Fibroblast of the aortic adventitia (primary cell): ENCODE measurements around the gene FRMPD4. TPM values are rescaled to one million over a fixed set of nuclear protein-coding genes. Genes with fewer than 3 reads are reported as not detected.

ENCODE experiments used
- DNase-seq: peaks from one replicate; pipeline ENCODE4 v3.0.0-alpha.2; 2010; ENCODE audit warnings: low read depth
- H3K4me3 ChIP-seq: 2 replicates; pipeline ENCODE4 v1.5.1; 2011; ENCODE audit warnings: low read depth, mild to moderate bottlenecking, control low read depth, low read length, moderate library complexity
- CTCF ChIP-seq: IDR thresholded peaks from 2 replicates; pipeline ENCODE4 v1.5.1; 2011; ENCODE audit warnings: mild to moderate bottlenecking, low read length, control low read depth, inconsistent platforms; ENCODE audit not compliant: insufficient read depth
- total RNA-seq: library from RNA; depleted of rRNA; stranded (reverse); fragments of >200 nt; gene quantifications from 2 replicates; pipeline ENCODE4 v1.2.3, GENCODE V29; 2012; ENCODE audit warnings: low replicate concordance

Gene FRMPD4
- total RNA-seq, 1 donor = 5.0 TPM

GRCh38 chrX:12349201-12349600, 210.9 kb downstream of the FRMPD4 start:
- no peak for TF ChIP-seq CTCF
- H3K4me3 ChIP-seq = no peak overlapping the region
- no peak for DNase-seq

GRCh38 chrX:12352922-12353321, 214.6 kb downstream of the FRMPD4 start:
- no peak for DNase-seq
- no peak for TF ChIP-seq CTCF
- no peak overlapping the region for H3K4me3 ChIP-seq

- TF ChIP-seq CTCF = no peak
- DNase-seq = peak; percentile 82
- no peak overlapping the region for H3K4me3 ChIP-seq
These were observed 222.1 kb downstream of the FRMPD4 start for GRCh38 chrX:12360383-12360782.

- H3K4me3 ChIP-seq = no peak overlapping the region
- no peak for TF ChIP-seq CTCF
- peak; percentile 69 for DNase-seq
These were observed 222.8 kb downstream of the FRMPD4 start for GRCh38 chrX:12360986-12361598.

GRCh38 chrX:12363216-12363615, 224.9 kb downstream of the FRMPD4 start:
- no peak for TF ChIP-seq CTCF
- no peak for DNase-seq
- H3K4me3 ChIP-seq = no peak overlapping the region

GRCh38 chrX:12366440-12366839, 228.2 kb downstream of the FRMPD4 start:
- no peak overlapping the region for H3K4me3 ChIP-seq
- no peak for TF ChIP-seq CTCF
- no peak for DNase-seq

GRCh38 chrX:12367254-12367653, 229.0 kb downstream of the FRMPD4 start:
- H3K4me3 ChIP-seq = no peak overlapping the region
- DNase-seq = no peak
- TF ChIP-seq CTCF = no peak
